NB4 (cell line): Measurements from ENCODE around the gene VAC14.

Source experiments
- MYC ChIP-seq: IDR thresholded peaks from 2 replicates; pipeline ENCODE4 v1.6.1; 2011; ENCODE audit warnings: low read depth, low read length
- POLR2A ChIP-seq: IDR thresholded peaks from 2 replicates; pipeline ENCODE4 v1.6.1; 2011; ENCODE audit warnings: mild to moderate bottlenecking; ENCODE audit not compliant: insufficient read length; ENCODE audit errors: extremely low read depth
- TF ChIP-seq, protein P1 (sequence below): IDR thresholded peaks from one replicate; pipeline ENCODE4 v1.5.1; 2012; ENCODE audit warnings: low read depth, low read length
- TF ChIP-seq, protein P2 (sequence below): IDR thresholded peaks from 2 replicates; pipeline ENCODE4 v1.6.1; 2011; ENCODE audit warnings: low read depth, low read length

DNA sequence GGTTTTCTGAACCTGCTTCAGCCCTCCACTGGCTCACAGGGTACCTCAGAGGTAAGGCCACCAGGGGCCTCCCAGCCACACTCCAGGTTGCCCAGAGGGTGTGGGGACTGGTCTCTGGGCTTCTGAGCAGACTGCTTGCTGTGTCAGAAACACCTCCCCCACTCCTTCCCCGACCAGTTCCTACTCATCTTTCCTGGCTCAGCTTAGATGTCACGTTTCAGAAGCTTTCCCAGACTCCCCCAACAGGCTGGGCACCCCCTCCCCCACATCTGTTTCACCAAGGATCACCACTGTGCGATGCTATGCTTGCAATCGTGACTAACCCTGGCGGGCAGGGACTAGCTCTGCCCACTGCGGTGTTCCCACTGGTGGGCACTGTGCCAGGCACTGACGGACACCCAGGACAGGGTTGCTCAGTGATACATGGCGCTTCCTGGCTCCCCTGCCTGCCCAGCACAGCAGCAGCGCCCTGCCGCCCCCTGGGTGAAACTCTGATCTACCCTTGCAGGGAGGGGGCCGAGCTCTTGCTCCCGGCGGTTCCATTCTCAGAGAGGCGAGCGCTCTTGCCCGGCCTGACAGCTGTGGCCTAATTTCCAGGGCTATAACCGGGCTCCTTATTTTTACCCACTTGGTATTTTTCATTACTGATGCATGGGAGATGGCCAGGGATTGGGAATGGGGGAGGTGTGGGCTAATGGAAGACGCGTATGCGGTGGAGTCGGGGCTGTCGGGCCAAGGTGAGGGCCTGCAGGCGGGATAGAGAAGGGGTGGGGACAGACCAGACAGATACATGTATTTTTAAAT is 85.7 kb downstream of the VAC14 start:
- TF ChIP-seq, protein P1, sequence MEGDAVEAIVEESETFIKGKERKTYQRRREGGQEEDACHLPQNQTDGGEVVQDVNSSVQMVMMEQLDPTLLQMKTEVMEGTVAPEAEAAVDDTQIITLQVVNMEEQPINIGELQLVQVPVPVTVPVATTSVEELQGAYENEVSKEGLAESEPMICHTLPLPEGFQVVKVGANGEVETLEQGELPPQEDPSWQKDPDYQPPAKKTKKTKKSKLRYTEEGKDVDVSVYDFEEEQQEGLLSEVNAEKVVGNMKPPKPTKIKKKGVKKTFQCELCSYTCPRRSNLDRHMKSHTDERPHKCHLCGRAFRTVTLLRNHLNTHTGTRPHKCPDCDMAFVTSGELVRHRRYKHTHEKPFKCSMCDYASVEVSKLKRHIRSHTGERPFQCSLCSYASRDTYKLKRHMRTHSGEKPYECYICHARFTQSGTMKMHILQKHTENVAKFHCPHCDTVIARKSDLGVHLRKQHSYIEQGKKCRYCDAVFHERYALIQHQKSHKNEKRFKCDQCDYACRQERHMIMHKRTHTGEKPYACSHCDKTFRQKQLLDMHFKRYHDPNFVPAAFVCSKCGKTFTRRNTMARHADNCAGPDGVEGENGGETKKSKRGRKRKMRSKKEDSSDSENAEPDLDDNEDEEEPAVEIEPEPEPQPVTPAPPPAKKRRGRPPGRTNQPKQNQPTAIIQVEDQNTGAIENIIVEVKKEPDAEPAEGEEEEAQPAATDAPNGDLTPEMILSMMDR, result no peak
- TF ChIP-seq, protein P2, sequence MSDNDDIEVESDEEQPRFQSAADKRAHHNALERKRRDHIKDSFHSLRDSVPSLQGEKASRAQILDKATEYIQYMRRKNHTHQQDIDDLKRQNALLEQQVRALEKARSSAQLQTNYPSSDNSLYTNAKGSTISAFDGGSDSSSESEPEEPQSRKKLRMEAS, result no peak
- TF ChIP-seq MYC (no peak), POLR2A (no peak)
